Urothelium cell line (cell line): ENCODE measurements around the gene METTL9.
"Not testable (repeated sequence)": the region's sequence is repeated elsewhere in the genome, so short reads cannot be mapped to it uniquely, and the experiment has no call there.

Experiments used
- DNase-seq: peaks from one replicate; pipeline ENCODE4 v3.0.0; 2011; ENCODE audit warnings: low spot score, mixed read lengths
- FAIRE-seq: peaks from 2 replicates; lab custom pipeline; 2011; peaks lifted over from hg19 to GRCh38; lab: Jason Lieb, UNC

METTL9 gene

DNA sequence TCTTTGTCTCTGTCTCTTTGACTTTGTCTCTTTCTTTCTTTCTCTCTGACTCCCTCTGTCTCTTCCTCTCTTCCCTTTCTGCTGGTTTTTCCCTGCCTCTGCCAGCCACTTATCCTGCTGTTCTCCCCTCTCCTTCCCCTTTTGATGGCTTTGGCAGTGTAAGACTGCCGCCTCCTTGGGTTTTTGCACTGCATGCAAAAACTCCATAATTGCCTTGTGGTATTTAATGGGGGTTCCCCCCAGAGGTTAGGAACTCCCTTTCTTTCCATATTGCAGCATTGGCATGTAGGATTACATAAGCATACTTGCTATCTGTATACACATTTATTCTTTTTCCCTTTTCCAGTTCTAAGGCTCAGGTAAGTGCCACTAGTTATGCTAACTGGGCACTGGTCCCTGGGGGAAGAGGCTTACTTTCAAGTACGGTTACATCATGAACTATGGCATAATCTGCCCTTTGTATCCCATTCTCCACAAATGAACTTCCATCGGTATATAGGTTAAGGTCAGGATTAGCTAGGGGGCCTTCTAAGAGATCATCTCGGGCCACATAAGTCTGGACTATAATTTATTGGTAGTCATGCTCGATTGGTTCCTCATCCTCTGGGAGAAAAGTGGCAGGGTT is 32.7 kb downstream of the METTL9 start:
- not testable (repeated sequence) for DNase-seq, FAIRE-seq

DNA sequence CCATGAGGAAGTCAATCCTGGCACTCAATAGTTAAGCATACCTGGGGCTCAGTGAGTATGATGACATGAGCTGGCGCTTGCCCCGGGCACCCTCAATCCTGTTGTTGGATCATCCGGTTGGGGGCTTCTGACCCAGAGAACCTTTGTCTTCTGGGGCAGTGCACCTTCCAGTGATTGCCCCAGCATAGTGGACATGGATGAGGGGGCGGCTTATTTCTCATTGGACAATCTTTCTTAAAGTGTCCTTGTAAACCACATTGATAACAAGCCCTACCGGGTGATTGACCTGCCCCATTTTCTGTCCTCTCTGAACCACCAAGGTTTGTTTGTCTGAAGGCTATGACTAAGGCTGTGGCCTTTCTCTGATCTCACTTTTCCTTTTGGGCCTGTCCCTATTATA is 34.8 kb downstream of the METTL9 start:
- FAIRE-seq = no peak
- no peak for DNase-seq

DNA sequence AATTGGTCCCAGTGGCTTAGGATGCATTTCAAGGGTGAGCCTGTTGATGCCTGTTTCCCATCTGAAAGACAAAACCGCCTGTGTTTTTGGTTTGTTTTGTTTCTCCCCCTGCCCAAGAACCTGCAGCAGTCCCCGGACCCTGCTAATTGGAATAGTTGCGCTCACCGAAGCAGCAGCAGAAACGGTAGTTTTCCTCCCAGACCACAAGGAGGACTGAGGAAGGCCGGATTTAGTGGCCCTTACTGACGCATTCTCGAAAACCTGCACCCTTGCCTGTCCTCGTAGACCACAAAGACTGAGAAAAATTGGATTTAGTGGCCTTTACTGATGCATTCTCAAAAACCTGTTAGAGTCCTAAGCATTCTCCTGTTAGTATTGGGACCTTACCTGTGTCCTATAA is 36.3 kb downstream of the METTL9 start:
- not testable (repeated sequence) for DNase-seq, FAIRE-seq

DNA sequence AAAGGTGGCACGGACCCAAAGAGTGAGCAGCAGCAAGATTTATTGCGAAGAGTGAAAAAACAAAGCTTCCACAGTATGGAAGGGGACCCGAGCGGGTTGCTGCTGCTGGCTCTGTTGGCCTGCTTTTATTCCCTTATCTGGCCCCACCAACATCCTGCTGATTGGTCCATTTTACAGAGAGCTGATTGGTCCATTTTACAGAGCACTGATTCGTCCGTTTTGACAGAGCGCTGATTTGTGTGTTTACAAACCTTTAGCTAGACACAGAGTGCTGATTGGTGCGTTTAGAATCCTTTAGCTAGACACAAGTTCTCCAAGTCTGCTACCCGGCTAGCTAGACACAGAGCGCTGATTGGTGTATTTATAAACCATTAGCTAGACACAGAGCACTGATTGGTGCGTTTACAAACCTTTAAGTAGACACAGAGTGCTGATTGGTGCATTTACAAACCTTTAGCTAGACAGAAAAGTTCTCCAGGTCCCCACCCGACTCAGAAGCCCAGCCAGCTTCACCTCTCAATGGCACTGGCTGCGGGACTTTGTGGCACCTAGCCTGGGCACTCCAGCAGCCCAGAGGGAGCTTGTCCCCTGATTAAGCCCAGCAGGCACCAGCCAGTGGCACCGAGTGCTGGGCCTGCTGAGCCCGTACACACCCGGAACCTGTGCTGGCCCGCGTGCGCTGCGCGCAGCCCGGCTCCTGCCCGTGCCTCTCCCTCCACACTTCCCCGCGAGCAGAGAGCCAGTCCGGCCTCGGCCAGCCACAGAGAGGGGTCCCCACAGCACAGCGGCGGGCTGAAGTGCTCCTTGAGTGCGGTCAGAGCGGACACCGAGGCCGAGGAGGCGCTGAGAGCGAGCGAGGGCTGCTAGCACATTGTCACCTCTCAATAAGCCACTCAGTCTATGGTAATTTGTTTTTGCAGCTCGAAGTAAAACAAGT is 37.9 kb downstream of the METTL9 start:
- no peak for DNase-seq
- FAIRE-seq = no peak

DNA sequence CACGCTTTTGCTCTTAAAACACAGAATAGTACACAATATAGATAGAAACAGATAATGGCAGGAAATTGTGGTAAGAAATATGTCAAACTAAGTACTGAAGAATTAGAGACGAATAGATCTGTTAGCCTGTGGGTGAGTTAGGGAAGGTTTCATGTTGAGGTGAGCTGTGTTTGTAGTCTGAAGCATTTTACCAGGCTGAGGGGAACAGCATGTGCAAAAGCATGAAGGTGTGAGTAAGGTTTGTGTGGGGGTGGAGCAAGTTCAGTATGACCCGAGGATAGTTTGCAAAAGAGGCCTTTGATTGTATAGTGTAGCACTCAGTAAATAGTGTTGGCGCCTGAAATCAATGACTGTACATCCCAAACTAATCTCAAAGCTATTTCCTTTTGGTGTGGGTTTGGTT is 39.2 kb downstream of the METTL9 start:
- no peak for DNase-seq
- no peak for FAIRE-seq

DNA sequence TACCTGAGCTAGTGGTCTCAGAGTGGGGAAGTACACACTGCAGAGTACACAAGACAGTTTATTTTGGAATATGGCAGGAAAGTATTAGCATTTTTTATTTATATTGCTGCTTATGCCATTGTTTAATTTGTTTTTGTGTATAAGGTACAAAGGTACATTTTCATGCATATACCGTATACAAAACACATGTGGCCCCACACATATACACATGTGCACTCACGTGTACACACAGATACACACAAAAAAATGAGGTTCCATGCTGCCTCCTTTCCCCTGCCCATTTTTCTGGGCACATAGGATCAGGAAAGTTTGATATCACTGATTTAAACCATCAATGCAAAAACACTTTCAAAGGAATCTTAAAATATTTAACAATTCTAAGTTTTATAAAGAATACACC is 40.1 kb downstream of the METTL9 start:
- FAIRE-seq = no peak
- DNase-seq = no peak

DNA sequence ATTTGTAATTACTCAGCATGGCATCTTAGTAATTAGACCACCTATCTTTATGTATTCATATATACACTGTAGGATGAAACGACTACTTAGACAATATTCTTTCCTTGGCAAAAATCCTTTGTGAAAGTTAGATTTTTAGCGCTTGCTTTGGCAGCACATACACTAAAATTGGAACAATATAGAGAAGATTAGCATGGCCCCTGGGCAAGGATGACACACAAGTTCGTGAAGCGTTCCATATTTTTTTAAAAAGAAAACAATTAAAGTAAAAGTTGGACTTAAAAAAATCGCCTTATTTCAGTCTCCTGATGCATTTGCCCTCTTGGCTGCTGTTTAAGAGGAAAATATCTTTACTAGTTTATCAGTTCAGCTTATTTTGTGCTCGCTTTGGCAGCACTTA is 42.5 kb downstream of the METTL9 start:
- FAIRE-seq (no peak), DNase-seq (no peak)

DNA sequence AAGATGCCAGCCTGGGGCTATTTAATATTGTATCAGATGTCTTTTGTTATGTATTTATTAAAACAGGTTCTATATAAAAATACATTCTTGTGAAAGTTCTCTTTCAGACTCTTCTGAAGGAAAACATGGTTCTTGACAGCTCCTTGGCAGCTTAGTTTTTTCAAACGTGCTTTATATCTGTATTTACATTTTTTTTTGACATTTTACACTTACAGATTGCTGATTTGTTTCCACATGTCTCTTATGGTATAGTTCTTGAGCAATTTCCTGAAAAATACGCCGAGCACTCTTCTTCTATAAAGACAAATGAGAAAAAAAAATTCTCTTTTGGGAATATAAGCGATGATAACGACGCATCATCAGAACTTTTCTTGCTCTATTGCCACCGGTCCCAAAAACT is 43.5 kb downstream of the METTL9 start:
- DNase-seq (no peak), FAIRE-seq (no peak)

DNA sequence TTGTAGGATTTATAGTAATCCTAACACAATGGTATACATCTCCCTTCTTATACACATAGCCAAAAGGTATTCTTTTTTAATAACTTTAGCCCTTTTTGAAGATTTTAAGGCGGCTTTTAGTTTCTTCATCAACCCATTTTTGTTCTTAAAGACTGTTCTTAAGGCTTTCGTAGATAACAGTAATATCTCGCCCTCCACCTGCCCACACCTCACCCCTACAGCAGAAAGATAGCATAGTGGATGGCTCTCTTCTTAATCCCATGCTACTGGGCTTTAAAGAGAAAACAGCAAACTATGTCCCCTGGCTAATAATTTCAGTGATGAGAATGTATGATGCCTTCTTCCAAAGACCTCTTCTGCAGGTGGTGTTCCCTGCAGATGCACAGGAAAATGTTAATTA is 44.4 kb downstream of the METTL9 start:
- no peak for DNase-seq
- FAIRE-seq = no peak

DNA sequence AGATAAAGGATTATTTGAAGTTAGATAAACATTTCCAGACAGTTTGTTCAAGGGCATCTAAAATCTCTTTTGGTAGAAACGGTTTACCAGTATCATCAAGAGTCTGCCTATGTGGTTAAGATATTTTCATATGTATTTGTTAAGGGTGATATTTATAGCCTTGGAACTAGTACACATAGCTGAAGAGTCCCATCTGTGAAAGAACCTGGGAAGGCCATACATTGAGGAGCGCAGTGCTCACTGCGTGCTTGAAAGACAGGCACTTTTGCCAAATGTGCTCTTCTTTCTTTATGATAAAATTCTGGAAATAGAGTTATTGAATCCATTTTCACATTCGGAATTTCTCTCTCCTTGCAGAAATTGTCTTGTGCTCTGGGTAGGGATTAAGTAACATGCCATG is 45.3 kb downstream of the METTL9 start:
- FAIRE-seq (no peak), DNase-seq (no peak)

DNA sequence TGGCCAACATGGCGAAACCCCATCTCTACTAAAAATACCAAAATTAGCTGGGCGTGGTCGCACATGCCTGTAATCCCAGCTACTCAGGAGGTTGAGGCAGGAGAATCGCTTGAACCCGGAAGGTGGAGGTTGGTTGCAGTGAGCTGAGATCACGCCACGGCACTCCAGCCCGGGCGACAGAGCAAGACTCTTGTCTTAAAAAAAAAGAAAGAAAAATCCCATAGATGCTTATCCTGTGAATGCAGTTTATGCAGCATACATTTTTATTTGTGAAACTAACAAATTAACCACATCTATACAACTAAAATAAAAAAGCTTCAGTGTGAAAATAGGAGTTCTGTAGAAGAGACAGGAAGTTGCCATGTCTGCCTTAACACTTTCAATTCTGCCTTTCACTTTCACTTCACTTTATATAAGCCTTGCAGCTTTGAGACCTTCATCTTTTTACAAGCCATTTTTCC is 45.9 kb downstream of the METTL9 start:
- DNase-seq = no peak
- FAIRE-seq = no peak

DNA sequence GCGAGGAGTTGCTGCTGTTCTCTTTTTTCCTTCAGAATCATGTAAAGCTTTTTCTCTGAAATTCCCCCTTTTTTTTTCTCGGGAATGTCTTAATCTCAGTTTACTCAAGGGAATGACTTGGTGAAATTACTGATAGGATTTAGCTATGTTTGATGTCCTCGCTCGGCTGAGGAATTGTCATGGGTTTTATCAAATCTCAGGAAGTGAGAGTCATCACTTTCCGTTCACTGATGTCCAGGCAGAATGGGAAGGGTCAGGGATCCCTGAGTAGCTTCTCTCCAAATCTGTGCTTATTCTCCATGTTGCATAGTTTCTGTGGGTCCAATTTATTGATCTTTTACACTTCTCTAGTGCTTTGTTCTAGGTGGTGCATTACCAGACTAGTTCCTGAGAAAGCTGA is 46.7 kb downstream of the METTL9 start:
- DNase-seq (no peak), FAIRE-seq (no peak)

DNA sequence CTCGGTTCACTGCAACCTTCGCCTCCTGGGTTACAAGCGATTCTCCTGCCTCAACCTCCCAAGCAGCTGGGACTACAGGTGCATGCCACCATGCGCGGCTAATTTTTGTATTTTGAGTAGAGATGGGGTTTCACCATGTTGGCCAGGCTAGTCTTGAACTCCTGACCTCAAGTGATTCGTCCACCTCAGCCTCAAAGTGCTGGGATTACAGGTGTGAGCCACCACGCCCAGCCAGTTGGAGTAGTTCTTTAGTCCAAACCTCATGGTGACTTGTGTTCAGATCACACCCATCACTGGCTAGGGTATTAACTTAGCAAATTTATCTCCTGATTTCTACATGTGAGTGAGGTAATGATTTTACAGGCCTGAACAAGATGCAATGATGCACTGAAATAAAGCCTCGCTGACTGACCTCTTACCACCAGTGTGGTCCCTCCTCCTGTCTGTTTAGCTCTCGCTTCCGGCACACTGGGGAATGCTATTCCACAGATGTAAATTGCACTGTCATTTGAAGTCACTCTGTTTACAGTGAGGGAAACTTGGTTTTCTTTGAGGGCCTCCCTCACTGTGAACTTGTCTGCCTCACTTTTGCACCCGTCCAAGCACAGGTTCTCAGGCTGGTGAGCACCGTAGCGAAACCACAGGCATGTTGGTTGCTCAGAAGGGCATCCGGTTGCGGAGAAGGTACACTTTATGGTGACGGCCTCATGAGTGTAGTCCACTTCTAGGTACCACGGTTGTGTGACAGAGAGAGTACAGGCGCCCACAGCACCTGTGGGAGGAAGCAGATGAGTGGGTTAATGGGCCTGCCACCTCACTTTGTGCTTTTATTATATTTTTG is 47.6 kb downstream of the METTL9 start:
- FAIRE-seq (no peak), DNase-seq (no peak)

DNA sequence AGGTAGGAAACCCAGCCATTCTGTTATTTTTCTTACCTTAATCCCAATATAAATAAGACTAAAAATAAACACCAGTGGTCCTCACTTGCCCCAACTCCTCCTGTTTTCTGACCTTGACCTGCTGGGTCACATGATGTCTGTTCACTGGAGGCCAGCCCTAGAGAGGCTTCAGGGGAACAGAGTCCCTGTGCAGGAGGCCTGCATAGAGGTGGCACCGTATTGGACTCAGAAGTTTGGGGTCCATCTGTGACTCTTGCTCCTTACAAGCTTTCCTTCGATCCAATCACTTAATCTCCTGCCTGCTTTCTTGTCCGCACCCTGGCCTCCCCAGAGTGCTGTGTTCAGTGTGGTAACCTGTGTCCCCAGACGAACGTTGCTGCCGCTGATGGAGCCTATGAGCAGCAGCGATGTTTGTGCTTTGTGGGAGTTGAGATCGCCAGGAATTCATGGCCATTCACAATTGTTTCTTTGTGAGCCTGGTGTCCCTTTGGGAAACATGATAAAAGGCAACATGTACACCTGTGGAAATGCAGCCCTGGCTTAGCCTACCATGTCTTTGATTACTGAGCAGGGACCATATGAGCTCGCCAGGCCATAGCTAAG is 48.3 kb downstream of the METTL9 start:
- FAIRE-seq = no peak

DNA sequence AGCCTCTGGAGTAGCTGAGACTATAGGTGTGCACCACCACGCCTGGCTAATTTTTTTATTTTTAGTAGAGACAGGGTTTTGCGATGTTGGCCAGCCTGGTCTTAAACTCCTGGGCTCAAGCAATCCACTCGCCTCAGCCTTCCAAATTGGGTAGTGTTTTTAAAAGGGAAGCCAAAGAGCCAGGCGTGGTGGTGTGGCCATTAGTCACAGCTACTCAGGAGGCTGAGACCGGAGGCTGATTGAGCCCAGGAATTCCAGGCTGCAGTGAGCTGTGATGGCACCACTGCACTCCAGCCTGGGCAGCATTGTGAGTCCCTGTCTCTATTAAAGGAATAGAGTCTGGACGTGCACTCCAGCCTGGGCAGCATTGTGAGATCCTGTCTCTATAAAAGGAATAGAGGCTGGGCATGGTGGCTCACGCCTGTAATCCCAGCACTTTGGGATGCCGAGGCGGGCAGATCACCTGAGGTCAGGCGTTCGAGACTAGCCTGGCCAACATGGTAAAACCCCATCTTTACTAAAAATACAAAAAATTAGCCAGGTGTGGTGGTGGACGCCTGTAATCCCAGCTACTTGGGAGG is 50.5 kb downstream of the METTL9 start:
- DNase-seq, FAIRE-seq: not testable (repeated sequence)

More for the DNA sequence above, 48.3 kb downstream of the METTL9 start:
- DNase-seq = no peak

DNA sequence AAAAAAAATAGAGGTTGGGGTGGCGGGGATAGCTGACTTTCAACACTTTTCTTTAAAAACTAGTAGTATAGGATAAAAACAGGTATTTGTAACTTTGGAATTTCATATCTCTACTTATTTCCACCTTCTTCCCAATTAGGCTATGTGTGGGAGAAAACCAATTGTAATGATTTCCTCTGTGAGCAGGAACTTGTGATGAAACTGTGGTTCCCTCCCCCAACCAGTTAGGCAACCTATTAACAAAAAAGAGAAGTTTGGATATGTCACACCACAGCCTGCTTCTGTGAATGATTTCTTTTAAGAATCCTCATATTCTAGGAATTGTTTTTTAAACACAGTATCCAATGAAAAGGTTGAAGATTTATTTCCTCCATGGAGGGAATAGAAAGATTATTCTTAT is 51.1 kb downstream of the METTL9 start:
- DNase-seq = no peak

DNA sequence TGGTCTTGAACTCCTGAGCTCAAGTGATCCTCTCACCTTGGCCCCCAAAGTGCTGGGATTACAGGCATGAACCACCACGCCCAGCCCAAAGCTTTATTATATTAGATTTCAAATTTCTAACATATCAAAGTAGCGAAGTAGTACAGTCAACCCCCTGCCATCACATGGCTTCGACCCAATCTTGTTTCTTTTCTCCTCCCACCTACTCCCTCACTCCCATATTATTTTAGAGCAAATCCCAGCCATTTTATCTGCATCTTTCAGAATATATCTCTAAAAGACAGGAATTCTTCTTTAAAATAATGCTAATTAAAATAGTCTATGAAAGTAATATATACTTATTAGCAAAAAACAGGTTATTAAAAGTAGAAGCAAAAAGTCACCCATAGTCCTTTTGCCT is 52.1 kb downstream of the METTL9 start:
- FAIRE-seq (no peak), DNase-seq (no peak)

More for the DNA sequence above, 51.1 kb downstream of the METTL9 start:
- no peak for FAIRE-seq

DNA sequence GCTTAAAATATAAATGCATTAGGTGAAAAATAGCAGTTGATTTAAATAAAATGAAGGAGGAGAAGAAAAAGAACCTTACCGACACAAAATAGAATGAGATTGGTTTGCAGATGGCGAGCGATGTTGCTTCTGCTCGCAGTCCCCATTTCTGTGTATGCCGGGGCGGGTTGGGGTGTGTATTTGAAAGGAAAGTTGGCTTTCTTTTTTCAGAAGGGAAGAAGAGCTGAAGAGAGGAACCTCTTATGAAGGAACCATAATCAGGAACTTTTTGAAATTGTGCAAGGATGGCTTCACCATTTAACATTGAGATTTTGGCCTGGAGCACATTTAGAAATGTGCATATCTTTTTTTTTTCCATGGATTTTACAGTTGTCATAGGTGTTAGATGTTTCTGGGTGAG is 53.1 kb downstream of the METTL9 start, which contains the start of gene IGSF6:
IGSF6 (minus strand) TSS at position 156 of the 400 bp plus-strand sequence; CDS start at position 146, 10 bp downstream.
- DNase-seq (no peak), FAIRE-seq (no peak)

DNA sequence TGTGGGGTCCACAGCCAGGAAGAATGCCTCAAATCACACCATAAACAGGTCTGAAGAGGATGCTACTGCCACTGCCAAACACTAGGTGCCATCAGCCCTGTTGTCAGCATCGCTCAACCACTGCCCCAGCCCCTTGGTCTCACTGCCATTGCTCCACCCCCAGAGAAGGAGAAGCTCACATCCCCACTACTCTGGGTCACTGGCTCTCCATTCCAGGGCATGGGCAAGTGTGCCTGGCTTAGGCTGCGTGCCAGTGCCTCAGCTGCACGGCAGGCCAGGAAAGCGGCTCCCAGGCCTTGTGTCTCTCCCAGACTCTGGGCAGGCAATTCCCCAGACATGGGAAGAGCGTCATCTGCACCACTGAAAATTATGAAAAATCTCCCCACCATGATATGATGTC is 54.2 kb downstream of the METTL9 start:
- DNase-seq (no peak), FAIRE-seq (no peak)

DNA sequence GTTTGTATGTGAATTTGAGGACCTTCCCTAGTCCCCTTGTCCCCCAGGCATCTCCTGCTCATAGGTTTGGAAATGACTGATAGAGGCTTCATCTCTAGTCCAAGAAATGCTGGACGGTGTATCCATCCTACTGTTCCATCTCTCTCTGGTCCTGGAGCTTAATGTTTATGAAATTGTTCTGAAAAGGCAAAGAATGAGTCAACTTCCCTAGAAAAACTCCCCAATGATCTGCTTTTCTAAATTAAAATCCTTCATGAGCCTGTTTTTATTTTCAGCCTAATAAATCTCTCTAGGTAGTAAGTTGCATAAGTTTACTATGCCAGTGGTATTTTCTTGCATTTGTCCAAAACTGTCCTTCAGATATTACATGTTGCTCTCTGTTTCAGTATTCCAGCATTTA is 55.1 kb downstream of the METTL9 start:
- no peak for FAIRE-seq
- no peak for DNase-seq
